GM23338 (cell line): ENCODE results near the gene GALNT6. TPM values are rescaled to one million over a fixed set of nuclear protein-coding genes. Genes with fewer than 3 reads are reported as not detected.
A peak's percentile ranks its signal among the peaks of the same experiment; 100 is the strongest.

Experiments used
- ATAC-seq: fragments of 200-7000 bp; cut with Tn5 transposase; 3 replicates; pipeline ENCODE4 v1.9.1; 2020
- DNase-seq: peaks from one replicate; pipeline ENCODE4 v3.0.0-alpha.2; 2015; ENCODE audit warnings: low spot score
- H2AFZ ChIP-seq: fragments of 200-600 bp; sonication (generic); 2 replicates; pipeline ENCODE4 v1.8.0; 2016; ENCODE audit warnings: antibody characterized with exemption, mild to moderate bottlenecking, moderate library complexity
- H3F3A ChIP-seq: fragments of 200-600 bp; sonication (generic); replicated peaks from 2 replicates; pipeline ENCODE4 v1.8.0; 2017; ENCODE audit warnings: antibody characterized with exemption, mixed run types, low read depth
- H3K27ac ChIP-seq: fragments of 200-600 bp; sonication (generic); 2 replicates; pipeline ENCODE4 v1.6.1; 2016; ENCODE audit warnings: low read depth
- H3K27me3 ChIP-seq: fragments of 200-600 bp; sonication (generic); 2 replicates; pipeline ENCODE4 v1.8.0; 2016; ENCODE audit warnings: mild to moderate bottlenecking, mixed run types, moderate library complexity; ENCODE audit not compliant: insufficient read depth
- H3K36me3 ChIP-seq: fragments of 200-600 bp; sonication (generic); 2 replicates; pipeline ENCODE4 v1.8.0; 2016; ENCODE audit warnings: mild to moderate bottlenecking; ENCODE audit not compliant: insufficient read depth
- H3K4me1 ChIP-seq: fragments of 200-600 bp; sonication (generic); 2 replicates; pipeline ENCODE4 v1.8.0; 2016; ENCODE audit warnings: mild to moderate bottlenecking, moderate library complexity; ENCODE audit not compliant: insufficient read depth
- H3K4me2 ChIP-seq: fragments of 200-600 bp; sonication (generic); 2 replicates; pipeline ENCODE4 v1.7.1; 2017; ENCODE audit warnings: mixed run types
- H3K4me3 ChIP-seq: fragments of 200-600 bp; sonication (generic); 2 replicates; pipeline ENCODE4 v1.6.1; 2016; ENCODE audit warnings: mixed run types
- H3K79me2 ChIP-seq: fragments of 200-600 bp; sonication (generic); replicated peaks from 2 replicates; pipeline ENCODE4 v1.8.0; 2017; ENCODE audit warnings: mild to moderate bottlenecking; ENCODE audit not compliant: insufficient read depth
- H3K9me2 ChIP-seq: fragments of 200-600 bp; sonication (generic); 2 replicates; pipeline ENCODE4 v1.8.0; 2017; ENCODE audit not compliant: insufficient read depth
- H4K20me1 ChIP-seq: fragments of 200-600 bp; sonication (generic); replicated peaks from 2 replicates; pipeline ENCODE4 v1.8.0; 2017; ENCODE audit warnings: mild to moderate bottlenecking; ENCODE audit not compliant: insufficient read depth
- H3K27ac Mint-ChIP-seq: 2 replicates; pipeline ENCODE4 v1.8.0; 2020; ENCODE audit warnings: inconsistent platforms, mild to moderate bottlenecking, moderate library complexity, mixed read lengths
- H3K27me3 Mint-ChIP-seq: 3 replicates; pipeline ENCODE4 v1.8.0; 2022; ENCODE audit warnings: low read depth, mild to moderate bottlenecking, moderate library complexity, mixed read lengths, inconsistent platforms; ENCODE audit not compliant: insufficient read depth, poor library complexity
- H3K36me3 Mint-ChIP-seq: 3 replicates; pipeline ENCODE4 v1.8.0; 2021; ENCODE audit warnings: low read depth, mild to moderate bottlenecking, inconsistent platforms, moderate library complexity, mixed read lengths
- H3K4me1 Mint-ChIP-seq: 3 replicates; pipeline ENCODE4 v1.8.0; 2020; ENCODE audit warnings: mild to moderate bottlenecking, inconsistent platforms, mixed read lengths
- H3K4me3 Mint-ChIP-seq: 3 replicates; pipeline ENCODE4 v1.8.0; 2021; ENCODE audit warnings: moderate library complexity, mild to moderate bottlenecking, inconsistent platforms, mixed read lengths
- H3K9me3 Mint-ChIP-seq: 3 replicates; pipeline ENCODE4 v1.8.0; 2020; ENCODE audit warnings: moderate library complexity, mild to moderate bottlenecking, inconsistent platforms, mixed read lengths
- CREB1 ChIP-seq: fragments of 250-450 bp; sonication (Bioruptor Pico); IDR thresholded peaks from 2 replicates; pipeline ENCODE4 v1.5.0; 2020; ENCODE audit warnings: low read depth, mild to moderate bottlenecking, moderate library complexity
- EZH2 ChIP-seq: fragments of 200-600 bp; sonication (generic); IDR thresholded peaks from one replicate; pipeline ENCODE4 v1.8.0; 2017; ENCODE audit warnings: antibody characterized with exemption, mild to moderate bottlenecking, low read depth; ENCODE audit not compliant: unreplicated experiment
- NANOG ChIP-seq: IDR thresholded peaks from 2 replicates; pipeline ENCODE4 v1.6.1; 2016; ENCODE audit warnings: antibody characterized with exemption, borderline replicate concordance
- POLR2AphosphoS5 ChIP-seq: IDR thresholded peaks from 2 replicates; pipeline ENCODE4 v1.6.1; 2016; ENCODE audit warnings: antibody characterized with exemption, low read depth
- STAT1 ChIP-seq: IDR thresholded peaks from one replicate; pipeline ENCODE4 v1.6.1; 2016; ENCODE audit warnings: antibody characterized with exemption; ENCODE audit not compliant: unreplicated experiment
- ZNF114 ChIP-seq: fragments of 250-450 bp; sonication (Bioruptor Pico); IDR thresholded peaks from 2 replicates; pipeline ENCODE4 v1.5.0; 2020; ENCODE audit warnings: mild to moderate bottlenecking, moderate library complexity
- ZNF331 ChIP-seq: fragments of 250-450 bp; sonication (Bioruptor Pico); IDR thresholded peaks from 2 replicates; pipeline ENCODE4 v1.5.0; 2020; ENCODE audit warnings: low read depth, mild to moderate bottlenecking, moderate library complexity
- polyA plus RNA-seq: library from polyadenylated mRNA; unstranded; fragments of >200 nt; fragmentation: Nextera tagmentation; extraction: Ambion mirVana; gene quantifications from 2 replicates; pipeline ENCODE4 v1.2.1, GENCODE V29; 2016
- total RNA-seq: library from RNA; depleted of rRNA; stranded (reverse); fragments of >200 nt; shearing (Covaris generic); gene quantifications from 2 replicates; pipeline ENCODE4 v1.2.3, GENCODE V29; 2014
- TF ChIP-seq, protein P1 (sequence below): fragments of 250-450 bp; sonication (Bioruptor Pico); IDR thresholded peaks from 2 replicates; pipeline ENCODE4 v1.5.0; 2020; ENCODE audit warnings: mild to moderate bottlenecking, moderate library complexity
- TF ChIP-seq, protein P2 (sequence below): IDR thresholded peaks from 2 replicates; pipeline ENCODE4 v1.6.1; 2016; ENCODE audit warnings: antibody characterized with exemption

GALNT6 gene
- total and polyA plus RNA-seq, 2 experiments from 2014 or later = 8.1 to 18.6 TPM

DNA sequence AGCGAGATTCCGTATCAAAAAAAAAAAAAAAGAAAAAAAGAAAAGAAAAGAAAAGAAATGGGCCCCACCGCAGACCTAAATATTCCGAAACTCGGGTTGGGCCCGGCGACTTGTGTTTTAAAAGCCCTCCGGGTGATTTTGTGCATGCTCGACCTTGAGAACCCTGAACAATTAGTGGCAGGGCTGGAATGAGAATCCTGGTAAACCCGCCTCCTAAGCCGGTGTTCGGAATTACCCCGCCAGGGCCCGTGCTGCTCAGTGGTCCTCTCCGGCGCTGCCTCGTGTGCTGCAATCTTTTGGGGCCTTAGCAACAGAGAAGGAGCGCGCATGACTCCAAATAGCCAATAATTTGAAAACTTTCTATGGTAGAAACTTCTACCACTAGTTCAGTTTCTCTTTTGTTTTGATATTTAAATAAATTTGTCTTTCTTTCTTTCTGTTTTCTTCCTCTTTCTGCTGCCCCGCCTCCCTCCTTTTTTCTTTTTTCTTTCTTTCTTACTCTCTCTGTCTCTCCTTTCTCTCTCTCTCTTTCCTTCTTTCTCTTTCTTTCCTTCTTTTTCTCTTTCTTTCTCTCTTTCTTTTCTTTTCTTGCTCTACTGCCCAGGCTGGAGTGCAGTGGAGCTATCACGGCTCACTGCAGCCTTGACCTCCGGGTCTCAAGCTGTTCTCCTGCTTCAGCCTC, 1.5 kb upstream of the GALNT6 start (continued):
- TF ChIP-seq, protein P1, sequence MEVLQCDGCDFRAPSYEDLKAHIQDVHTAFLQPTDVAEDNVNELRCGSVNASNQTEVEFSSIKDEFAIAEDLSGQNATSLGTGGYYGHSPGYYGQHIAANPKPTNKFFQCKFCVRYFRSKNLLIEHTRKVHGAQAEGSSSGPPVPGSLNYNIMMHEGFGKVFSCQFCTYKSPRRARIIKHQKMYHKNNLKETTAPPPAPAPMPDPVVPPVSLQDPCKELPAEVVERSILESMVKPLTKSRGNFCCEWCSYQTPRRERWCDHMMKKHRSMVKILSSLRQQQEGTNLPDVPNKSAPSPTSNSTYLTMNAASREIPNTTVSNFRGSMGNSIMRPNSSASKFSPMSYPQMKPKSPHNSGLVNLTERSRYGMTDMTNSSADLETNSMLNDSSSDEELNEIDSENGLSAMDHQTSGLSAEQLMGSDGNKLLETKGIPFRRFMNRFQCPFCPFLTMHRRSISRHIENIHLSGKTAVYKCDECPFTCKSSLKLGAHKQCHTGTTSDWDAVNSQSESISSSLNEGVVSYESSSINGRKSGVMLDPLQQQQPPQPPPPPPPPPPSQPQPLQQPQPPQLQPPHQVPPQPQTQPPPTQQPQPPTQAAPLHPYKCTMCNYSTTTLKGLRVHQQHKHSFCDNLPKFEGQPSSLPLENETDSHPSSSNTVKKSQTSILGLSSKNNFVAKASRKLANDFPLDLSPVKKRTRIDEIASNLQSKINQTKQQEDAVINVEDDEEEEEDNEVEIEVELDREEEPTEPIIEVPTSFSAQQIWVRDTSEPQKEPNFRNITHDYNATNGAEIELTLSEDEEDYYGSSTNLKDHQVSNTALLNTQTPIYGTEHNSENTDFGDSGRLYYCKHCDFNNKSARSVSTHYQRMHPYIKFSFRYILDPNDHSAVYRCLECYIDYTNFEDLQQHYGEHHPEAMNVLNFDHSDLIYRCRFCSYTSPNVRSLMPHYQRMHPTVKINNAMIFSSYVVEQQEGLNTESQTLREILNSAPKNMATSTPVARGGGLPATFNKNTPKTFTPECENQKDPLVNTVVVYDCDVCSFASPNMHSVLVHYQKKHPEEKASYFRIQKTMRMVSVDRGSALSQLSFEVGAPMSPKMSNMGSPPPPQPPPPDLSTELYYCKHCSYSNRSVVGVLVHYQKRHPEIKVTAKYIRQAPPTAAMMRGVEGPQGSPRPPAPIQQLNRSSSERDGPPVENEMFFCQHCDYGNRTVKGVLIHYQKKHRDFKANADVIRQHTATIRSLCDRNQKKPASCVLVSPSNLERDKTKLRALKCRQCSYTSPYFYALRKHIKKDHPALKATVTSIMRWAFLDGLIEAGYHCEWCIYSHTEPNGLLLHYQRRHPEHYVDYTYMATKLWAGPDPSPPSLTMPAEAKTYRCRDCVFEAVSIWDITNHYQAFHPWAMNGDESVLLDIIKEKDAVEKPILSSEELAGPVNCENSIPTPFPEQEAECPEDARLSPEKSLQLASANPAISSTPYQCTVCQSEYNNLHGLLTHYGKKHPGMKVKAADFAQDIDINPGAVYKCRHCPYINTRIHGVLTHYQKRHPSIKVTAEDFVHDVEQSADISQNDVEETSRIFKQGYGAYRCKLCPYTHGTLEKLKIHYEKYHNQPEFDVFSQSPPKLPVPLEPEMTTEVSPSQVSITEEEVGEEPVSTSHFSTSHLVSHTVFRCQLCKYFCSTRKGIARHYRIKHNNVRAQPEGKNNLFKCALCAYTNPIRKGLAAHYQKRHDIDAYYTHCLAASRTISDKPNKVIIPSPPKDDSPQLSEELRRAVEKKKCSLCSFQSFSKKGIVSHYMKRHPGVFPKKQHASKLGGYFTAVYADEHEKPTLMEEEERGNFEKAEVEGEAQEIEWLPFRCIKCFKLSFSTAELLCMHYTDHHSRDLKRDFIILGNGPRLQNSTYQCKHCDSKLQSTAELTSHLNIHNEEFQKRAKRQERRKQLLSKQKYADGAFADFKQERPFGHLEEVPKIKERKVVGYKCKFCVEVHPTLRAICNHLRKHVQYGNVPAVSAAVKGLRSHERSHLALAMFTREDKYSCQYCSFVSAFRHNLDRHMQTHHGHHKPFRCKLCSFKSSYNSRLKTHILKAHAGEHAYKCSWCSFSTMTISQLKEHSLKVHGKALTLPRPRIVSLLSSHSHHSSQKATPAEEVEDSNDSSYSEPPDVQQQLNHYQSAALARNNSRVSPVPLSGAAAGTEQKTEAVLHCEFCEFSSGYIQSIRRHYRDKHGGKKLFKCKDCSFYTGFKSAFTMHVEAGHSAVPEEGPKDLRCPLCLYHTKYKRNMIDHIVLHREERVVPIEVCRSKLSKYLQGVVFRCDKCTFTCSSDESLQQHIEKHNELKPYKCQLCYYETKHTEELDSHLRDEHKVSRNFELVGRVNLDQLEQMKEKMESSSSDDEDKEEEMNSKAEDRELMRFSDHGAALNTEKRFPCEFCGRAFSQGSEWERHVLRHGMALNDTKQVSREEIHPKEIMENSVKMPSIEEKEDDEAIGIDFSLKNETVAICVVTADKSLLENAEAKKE = no peak
- TF ChIP-seq EZH2 = no peak
- no peak for TF ChIP-seq POLR2AphosphoS5
- TF ChIP-seq ZNF331 (CRISPR knock-in tag) = no peak
- no peak for TF ChIP-seq STAT1

DNA sequence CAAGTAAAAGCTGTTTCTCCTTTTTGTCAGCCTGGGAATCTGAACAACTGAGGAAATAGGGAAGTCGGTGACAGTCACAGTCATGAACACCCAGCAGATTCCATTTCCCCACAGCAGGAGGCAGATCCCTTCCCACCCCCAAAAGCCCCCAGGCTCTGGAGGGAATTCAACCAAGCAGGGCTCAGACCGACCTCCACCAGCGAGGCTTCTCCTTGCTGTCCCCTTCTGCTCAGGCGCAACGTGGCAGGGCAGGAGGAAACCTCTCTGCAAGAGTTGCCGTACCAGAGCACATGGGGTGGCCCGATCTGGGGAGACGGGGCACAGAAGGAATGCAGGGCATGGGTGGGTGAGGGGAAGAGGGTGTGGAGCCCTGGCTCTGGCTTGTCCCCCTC, 319 bp downstream of the GALNT6 start:
- Histone ChIP-seq H3K27me3 (no peaks in the 10 kb centered on the region), H3F3A (peaks cover 21% of the 10 kb centered on the region), H3K9me2 (no peaks in the 10 kb centered on the region; the same call in 1 of the 2 replicates), H3K27ac (peak overlapping the region; percentile 95), H3K4me2 (peak overlapping the region; percentile 99), H2AFZ (peak overlapping the region; percentile 84), H3K4me1 (peaks cover 35% of the 10 kb centered on the region), H3K4me3 (peak overlapping the region; percentile 97), H3K36me3 (no peaks in the 10 kb centered on the region), H3K79me2 (peaks cover 12% of the 10 kb centered on the region), H4K20me1 (no peaks in the 10 kb centered on the region; the same call in 1 of the 2 replicates)
- Mint-ChIP-seq H3K4me3 (peak overlapping the region; percentile 92), H3K36me3 (peaks cover 6% of the 10 kb centered on the region; the same call in 2 of the 3 replicates), H3K9me3 (no peaks in the 10 kb centered on the region), H3K27ac (peak overlapping the region; percentile 45), H3K4me1 (peaks cover 47% of the 10 kb centered on the region), H3K27me3 (peaks cover 39% of the 10 kb centered on the region)
- DNase-seq = no peak
- peak; percentile 39; the same call in 2 of the 3 replicates for ATAC-seq
- no peak for TF ChIP-seq ZNF331 (CRISPR knock-in tag)
- no peak for TF ChIP-seq ZNF114 (CRISPR knock-in tag)
- TF ChIP-seq, protein P2, sequence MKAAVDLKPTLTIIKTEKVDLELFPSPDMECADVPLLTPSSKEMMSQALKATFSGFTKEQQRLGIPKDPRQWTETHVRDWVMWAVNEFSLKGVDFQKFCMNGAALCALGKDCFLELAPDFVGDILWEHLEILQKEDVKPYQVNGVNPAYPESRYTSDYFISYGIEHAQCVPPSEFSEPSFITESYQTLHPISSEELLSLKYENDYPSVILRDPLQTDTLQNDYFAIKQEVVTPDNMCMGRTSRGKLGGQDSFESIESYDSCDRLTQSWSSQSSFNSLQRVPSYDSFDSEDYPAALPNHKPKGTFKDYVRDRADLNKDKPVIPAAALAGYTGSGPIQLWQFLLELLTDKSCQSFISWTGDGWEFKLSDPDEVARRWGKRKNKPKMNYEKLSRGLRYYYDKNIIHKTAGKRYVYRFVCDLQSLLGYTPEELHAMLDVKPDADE = no peak
- no peak for TF ChIP-seq CREB1 (CRISPR knock-in tag)
- no peak for TF ChIP-seq NANOG
- TF ChIP-seq STAT1 = no peak
